Liver (tissue), 9 donors: ENCODE measurements around the gene SMIM21. TPM values are rescaled to one million over a fixed set of nuclear protein-coding genes. Genes with fewer than 3 reads are reported as not detected.

Experiments used
- DNase-seq: peaks from one replicate; pipeline ENCODE4 v3.0.0-alpha.2; 2017; ENCODE audit warnings: low spot score
- H3K27ac ChIP-seq, 2 donors: one replicate each; pipeline ENCODE4 v1.7.0; 2013; ENCODE audit warnings: inconsistent platforms in 2 of 2, low read length in 2 of 2, control low read depth in 1 of 2, low read depth in 1 of 2, mild to moderate bottlenecking in 1 of 2
- H3K27me3 ChIP-seq, 4 donors: one replicate each; pipeline versions ENCODE4 v1.6.1 to v1.7.0; 2013; ENCODE audit warnings: low read length in 3 of 4, inconsistent platforms in 1 of 4, mild to moderate bottlenecking in 1 of 4, moderate library complexity in 1 of 4; ENCODE audit not compliant: control insufficient read depth in 4 of 4, insufficient read depth in 4 of 4
- H3K36me3 ChIP-seq, 4 donors: one replicate each; pipeline versions ENCODE4 v1.6.1 to v1.7.0; 2013; ENCODE audit warnings: low read length in 3 of 4, mild to moderate bottlenecking in 3 of 4, low read depth in 1 of 4, moderate library complexity in 1 of 4; ENCODE audit not compliant: control insufficient read depth in 4 of 4, insufficient read depth in 3 of 4
- H3K4me1 ChIP-seq, 4 donors: one replicate each; pipeline versions ENCODE4 v1.6.1 to v1.7.0; 2013; ENCODE audit warnings: low read length in 3 of 4, mild to moderate bottlenecking in 3 of 4, moderate library complexity in 1 of 4; ENCODE audit not compliant: control insufficient read depth in 4 of 4, insufficient read depth in 4 of 4
- H3K4me3 ChIP-seq, 3 donors: one replicate each; pipeline versions ENCODE4 v1.6.1 to v1.7.0; 2013; ENCODE audit warnings: low read length in 3 of 3, control low read depth in 1 of 3, low read depth in 1 of 3, mild to moderate bottlenecking in 1 of 3
- H3K9ac ChIP-seq, 2 donors: one replicate each; pipeline ENCODE4 v1.7.0; 2013; ENCODE audit warnings: low read length in 2 of 2, mild to moderate bottlenecking in 2 of 2, moderate library complexity in 2 of 2, control low read depth in 1 of 2, low read depth in 1 of 2
- H3K9me3 ChIP-seq, 4 donors: one replicate each; pipeline versions ENCODE4 v1.6.1 to v1.7.0; 2013; ENCODE audit warnings: low read length in 3 of 4; ENCODE audit not compliant: control insufficient read depth in 4 of 4
- ATF3 ChIP-seq: IDR thresholded peaks from 2 replicates; pipeline ENCODE4 v1.6.1; 2016; ENCODE audit warnings: antibody characterized with exemption
- CTCF ChIP-seq: fragments of 150-350 bp; IDR thresholded peaks from 2 replicates; pipeline ENCODE4 v1.5.1; 2017; ENCODE audit warnings: improper control_type of control experiment, low read depth, low read length; ENCODE audit not compliant: missing input control
- EGR1 ChIP-seq, 2 donors: IDR thresholded peaks; 2 replicates each; pipeline ENCODE4 v1.6.1; 2016 to 2018; ENCODE audit warnings: antibody characterized with exemption in 2 of 2, low read depth in 2 of 2
- FOXA1 ChIP-seq: IDR thresholded peaks from 2 replicates; pipeline ENCODE4 v1.6.1; 2016; ENCODE audit warnings: antibody characterized with exemption
- FOXA2 ChIP-seq: IDR thresholded peaks from 2 replicates; pipeline ENCODE4 v1.6.1; 2016; ENCODE audit warnings: antibody characterized with exemption
- GABPA ChIP-seq, 2 donors: IDR thresholded peaks in 1 of 2; conservative IDR thresholded peaks in 1 of 2; 2 replicates each; pipeline ENCODE4 v1.6.1; 2016; ENCODE audit warnings: antibody characterized with exemption in 2 of 2, mild to moderate bottlenecking in 1 of 2, moderate library complexity in 1 of 2
- HNF4A ChIP-seq, 2 donors: conservative IDR thresholded peaks; 2 replicates each; pipeline ENCODE4 v1.6.1; 2016; ENCODE audit warnings: antibody characterized with exemption in 2 of 2, mild to moderate bottlenecking in 2 of 2
- HNF4G ChIP-seq: IDR thresholded peaks from 2 replicates; pipeline ENCODE4 v1.6.1; 2016; ENCODE audit warnings: antibody characterized with exemption
- JUND ChIP-seq, 2 donors: IDR thresholded peaks; 2 replicates each; pipeline ENCODE4 v1.6.1; 2016; ENCODE audit warnings: antibody characterized with exemption in 2 of 2
- MAX ChIP-seq: IDR thresholded peaks from 2 replicates; pipeline ENCODE4 v1.6.1; 2016; ENCODE audit warnings: antibody characterized with exemption
- NR2F2 ChIP-seq: IDR thresholded peaks from 2 replicates; pipeline ENCODE4 v1.6.1; 2016; ENCODE audit warnings: antibody characterized with exemption
- RAD21 ChIP-seq, 2 donors: IDR thresholded peaks; 2 replicates each; pipeline ENCODE4 v1.6.1; 2016; ENCODE audit warnings: antibody characterized with exemption in 2 of 2, mild to moderate bottlenecking in 2 of 2
- REST ChIP-seq: IDR thresholded peaks from 2 replicates; pipeline ENCODE4 v1.6.1; 2016; ENCODE audit warnings: antibody characterized with exemption, mild to moderate bottlenecking
- RXRA ChIP-seq, 2 donors: IDR thresholded peaks; 2 replicates each; pipeline ENCODE4 v1.6.1; 2017 to 2018; ENCODE audit warnings: antibody characterized with exemption in 2 of 2, mild to moderate bottlenecking in 1 of 2
- SP1 ChIP-seq: IDR thresholded peaks from 2 replicates; pipeline ENCODE4 v1.6.1; 2018; ENCODE audit warnings: antibody characterized with exemption, mild to moderate bottlenecking
- TAF1 ChIP-seq: conservative IDR thresholded peaks from 2 replicates; pipeline ENCODE4 v1.6.1; 2016; ENCODE audit warnings: antibody characterized with exemption, mild to moderate bottlenecking
- YY1 ChIP-seq: IDR thresholded peaks from 2 replicates; pipeline ENCODE4 v1.6.1; 2016; ENCODE audit warnings: antibody characterized with exemption, mild to moderate bottlenecking
- WGBS: extraction: QIAGEN DNeasy Blood & Tissue Kit; methylation state at CpG from one replicate; pipeline ENCODE4 v1.1.7; 2013; 5-methylcytosine and 5-hydroxymethylcytosine counted together
- polyA plus RNA-seq, 2 donors: library from polyadenylated mRNA; stranded (reverse) in 1 of 2; unstranded in 1 of 2; fragments of 200-250 nt in 1 of 2; fragments of >200 nt in 1 of 2; fragmentation: Nextera tagmentation in 1 of 2; extraction: Ambion mirVana in 1 of 2; gene quantifications; one replicate each; pipeline versions ENCODE4 v1.2.1 to v1.2.3, GENCODE V29; 2013 to 2015
- total RNA-seq, 2 donors: library from RNA; depleted of rRNA; stranded (reverse); fragments of >200 nt; gene quantifications; one replicate each; pipeline ENCODE4 v1.2.3, GENCODE V29; 2014
- donor health status: healthy.
- donor health status: healthy.
- donor health status: healthy.
- donor health status: healthy.
- donor health status: healthy.

SMIM21 gene
- total and polyA plus RNA-seq, 4 donors: not detected

GRCh38 chr18:75375341-75375740, 52.2 kb downstream of the SMIM21 start:
- 84% methylated on average over 6 of the region's 6 CpGs for WGBS
- H3K27ac ChIP-seq: no peak overlapping the region
- DNase-seq: no peak
- no peaks in the 10 kb centered on the region for H3K9me3 ChIP-seq
- TF ChIP-seq REST (no peak), GABPA (IDR thresholded peaks at IDR 0.05 in 1 of 2, conservative IDR thresholded peaks at IDR 0.05 in 1 of 2) (no peak), HNF4G (no peak), RAD21 (IDR thresholded peaks at IDR 0.05) (no peak), YY1 (no peak), HNF4A (conservative IDR thresholded peaks at IDR 0.05) (no peak), TAF1 (no peak), FOXA1 (no peak), NR2F2 (no peak), EGR1 (IDR thresholded peaks at IDR 0.05; ENCODE audit: low read depth in 2 of 2) (no peak), FOXA2 (no peak), SP1 (no peak), MAX (no peak)
- no peak overlapping the region for H3K4me3 ChIP-seq
- no peak overlapping the region for H3K9ac ChIP-seq
- H3K36me3 ChIP-seq: no peaks in the 10 kb centered on the region
- no peaks in the 10 kb centered on the region for H3K27me3 ChIP-seq
- no peaks in the 10 kb centered on the region for H3K4me1 ChIP-seq

GRCh38 chr18:75374466-75374865, 53.0 kb downstream of the SMIM21 start:
- no peaks in the 10 kb centered on the region for H3K36me3 ChIP-seq
- 83% methylated on average over 6 of the region's 6 CpGs for WGBS
- H3K27ac ChIP-seq: no peak overlapping the region
- TF ChIP-seq CTCF (no peak), JUND (IDR thresholded peaks at IDR 0.05) (no peak), REST (no peak), HNF4A (conservative IDR thresholded peaks at IDR 0.05) (no peak), FOXA2 (no peak), ATF3 (no peak), MAX (no peak), GABPA (IDR thresholded peaks at IDR 0.05 in 1 of 2, conservative IDR thresholded peaks at IDR 0.05 in 1 of 2) (no peak), NR2F2 (no peak), YY1 (no peak), RXRA (IDR thresholded peaks at IDR 0.05) (no peak), EGR1 (IDR thresholded peaks at IDR 0.05; ENCODE audit: low read depth in 2 of 2) (no peak)
- DNase-seq: no peak
- H3K4me3 ChIP-seq: no peak overlapping the region
- no peak overlapping the region for H3K9ac ChIP-seq
- H3K9me3 ChIP-seq: no peaks in the 10 kb centered on the region
- no peaks in the 10 kb centered on the region for H3K4me1 ChIP-seq
- no peaks in the 10 kb centered on the region for H3K27me3 ChIP-seq
